ENCODE measurements around the gene FAM9A. TPM values are rescaled to one million over a fixed set of nuclear protein-coding genes. Genes with fewer than 3 reads are reported as not detected.
A peak's percentile ranks its signal among the peaks of the same experiment; 100 is the strongest.
"Not testable (repeated sequence)": the region's sequence is repeated elsewhere in the genome, so short reads cannot be mapped to it uniquely, and the experiment has no call there.

The FAM9A gene
- total and polyA plus RNA-seq, 2 donors (not counting 1 experiment from before 2014, with no cell fraction given) = not detected

- H3K27ac ChIP-seq (ENCODE audit: low read length in 2 of 2) = no peak overlapping the region
- H3K4me2 ChIP-seq (replicated peaks; ENCODE audit: low read depth, low read length, poor library complexity, severe bottlenecking) = peak overlapping the region; percentile 39
- Mint-ChIP-seq H3K27ac (no peak overlapping the region), H3K4me1 (no peaks in the 10 kb centered on the region), H3K9me3 (ENCODE audit: insufficient read depth) (no peaks in the 10 kb centered on the region), H3K27me3 (no peaks in the 10 kb centered on the region), H3K4me3 (peak overlapping the region; percentile 26)
- no peaks in the 10 kb centered on the region for H3K9me3 ChIP-seq (ENCODE audit: control extremely low read depth in 1 of 3, control insufficient read depth in 2 of 3, insufficient read depth in 1 of 3, low read length in 2 of 3)
- H3K4me3 ChIP-seq (ENCODE audit: control extremely low read depth in 1 of 5, extremely low read depth in 1 of 5, insufficient read depth in 1 of 5, low read depth in 2 of 5, low read length in 4 of 5) = no peak overlapping the region
- H4K20me1 ChIP-seq (ENCODE audit: control insufficient read depth, insufficient read depth, low read length, poor library complexity, severe bottlenecking) = no peaks in the 10 kb centered on the region
- CTCF ChIA-PET = interaction anchor here (0.7 kb wide), 1 partner anchor 30 kb away, joined by 3 read pairs; no protein-coding TSS in a partner anchor
- POLR2A ChIA-PET = no interaction called here
- H3K36me3 ChIP-seq (replicated peaks in 1 of 2; ENCODE audit: control extremely low read depth in 1 of 2, control insufficient read depth in 1 of 2, extremely low read depth in 1 of 2, insufficient read depth in 2 of 2, low read length in 1 of 2) = no peaks in the 10 kb centered on the region
- intact Hi-C loops (cut with micrococcal nuclease) = no loop called here
- TF ChIP-seq EZH2 (IDR thresholded peaks at IDR 0.05; ENCODE audit: borderline replicate concordance, insufficient read depth, low read depth, low read length, poor library complexity, severe bottlenecking) (no peak), CTCF (IDR thresholded peaks at IDR 0.05) (peak; percentile 43)
- H3K4me1 ChIP-seq (ENCODE audit: control insufficient read depth in 2 of 2, insufficient read depth in 2 of 2, low read length in 2 of 2) = no peaks in the 10 kb centered on the region
- WGBS (ENCODE audit: insufficient coverage) = 47% methylated on average over 23 of the region's 32 CpGs
- no peak overlapping the region for H3K9ac ChIP-seq (ENCODE audit: low read length)
- ATAC-seq (ENCODE audit: low read depth) (peak; percentile 63), DNase-seq (peak; percentile 18)
- no peaks in the 10 kb centered on the region for H3K27me3 ChIP-seq (replicated peaks in 1 of 4; ENCODE audit: control extremely low read depth in 1 of 4, control insufficient read depth in 3 of 4, insufficient read depth in 4 of 4, low read length in 3 of 4)
- peak overlapping the region; percentile 60 for H2AFZ ChIP-seq (ENCODE audit: insufficient read depth, low read depth, low read length, poor library complexity, severe bottlenecking)
- no peaks in the 10 kb centered on the region for H3K79me2 ChIP-seq (ENCODE audit: control insufficient read depth, insufficient read depth, low read length)
Observed at GRCh38 chrX:8783097-8783713, 18.0 kb downstream of the FAM9A start.

GRCh38 chrX:8782595-8782994 lies 18.6 kb downstream of the FAM9A start:
- no peaks in the 10 kb centered on the region for H3K4me1 ChIP-seq (ENCODE audit: control insufficient read depth in 2 of 2, insufficient read depth in 2 of 2, low read length in 2 of 2)
- H3K4me3 Mint-ChIP-seq = no peak overlapping the region
- H3K36me3 ChIP-seq (replicated peaks in 1 of 2; ENCODE audit: control extremely low read depth in 1 of 2, control insufficient read depth in 1 of 2, extremely low read depth in 1 of 2, insufficient read depth in 2 of 2, low read length in 1 of 2) = no peaks in the 10 kb centered on the region
- H3K27me3 ChIP-seq (replicated peaks in 1 of 4; ENCODE audit: control extremely low read depth in 1 of 4, control insufficient read depth in 3 of 4, insufficient read depth in 4 of 4, low read length in 3 of 4) = no peaks in the 10 kb centered on the region
- no peak for ATAC-seq (ENCODE audit: low read depth)
- no peaks in the 10 kb centered on the region for H3K4me1 Mint-ChIP-seq
- H3K9me3 ChIP-seq (ENCODE audit: control extremely low read depth in 1 of 3, control insufficient read depth in 2 of 3, insufficient read depth in 1 of 3, low read length in 2 of 3) = no peaks in the 10 kb centered on the region
- TF ChIP-seq EZH2 (IDR thresholded peaks at IDR 0.05; ENCODE audit: borderline replicate concordance, insufficient read depth, low read depth, low read length, poor library complexity, severe bottlenecking) = no peak
- TF ChIP-seq CTCF (IDR thresholded peaks at IDR 0.05) = no peak
- no peaks in the 10 kb centered on the region for H3K27me3 Mint-ChIP-seq
- ChIA-PET POLR2A (no interaction called here), CTCF (interaction anchor here (0.7 kb wide), 1 partner anchor 30 kb away, joined by 3 read pairs; no protein-coding TSS in a partner anchor)
- no peak overlapping the region for H3K27ac ChIP-seq (ENCODE audit: low read length in 2 of 2)
- no peak overlapping the region for H3K4me2 ChIP-seq (replicated peaks; ENCODE audit: low read depth, low read length, poor library complexity, severe bottlenecking)
- DNase-seq = no peak
- intact Hi-C loops (cut with micrococcal nuclease) = no loop called here
- no peak overlapping the region for H3K9ac ChIP-seq (ENCODE audit: low read length)
- H2AFZ ChIP-seq (ENCODE audit: insufficient read depth, low read depth, low read length, poor library complexity, severe bottlenecking) = no peak overlapping the region
- no peak overlapping the region for H3K27ac Mint-ChIP-seq
- no CpG with 5 or more reads among the region's 9 CpGs for WGBS (ENCODE audit: insufficient coverage)
- H3K4me3 ChIP-seq (ENCODE audit: control extremely low read depth in 1 of 5, extremely low read depth in 1 of 5, insufficient read depth in 1 of 5, low read depth in 2 of 5, low read length in 4 of 5) = no peak overlapping the region
- H3K9me3 Mint-ChIP-seq (ENCODE audit: insufficient read depth) = no peaks in the 10 kb centered on the region
- no peaks in the 10 kb centered on the region for H3K79me2 ChIP-seq (ENCODE audit: control insufficient read depth, insufficient read depth, low read length)
- no peaks in the 10 kb centered on the region for H4K20me1 ChIP-seq (ENCODE audit: control insufficient read depth, insufficient read depth, low read length, poor library complexity, severe bottlenecking)

GRCh38 chrX:8781921-8782320 lies 19.3 kb downstream of the FAM9A start:
- POLR2A ChIA-PET = interaction anchor here (0.6 kb wide), 1 partner anchor 1366 kb away, joined by 3 read pairs; no protein-coding TSS in a partner anchor
- H3K4me3 Mint-ChIP-seq; H3K79me2 ChIP-seq (ENCODE audit: control insufficient read depth, insufficient read depth, low read length); H3K4me1 Mint-ChIP-seq; H3K27me3 Mint-ChIP-seq; DNase-seq; H4K20me1 ChIP-seq (ENCODE audit: control insufficient read depth, insufficient read depth, low read length, poor library complexity, severe bottlenecking); H3K27ac Mint-ChIP-seq; CTCF ChIA-PET; H3K4me3 ChIP-seq (ENCODE audit: control extremely low read depth in 1 of 5, extremely low read depth in 1 of 5, insufficient read depth in 1 of 5, low read depth in 2 of 5, low read length in 4 of 5); H2AFZ ChIP-seq (ENCODE audit: insufficient read depth, low read depth, low read length, poor library complexity, severe bottlenecking); H3K27ac ChIP-seq (ENCODE audit: low read length in 2 of 2); H3K9me3 Mint-ChIP-seq (ENCODE audit: insufficient read depth); H3K9ac ChIP-seq (ENCODE audit: low read length); H3K27me3 ChIP-seq (replicated peaks in 1 of 4; ENCODE audit: control extremely low read depth in 1 of 4, control insufficient read depth in 3 of 4, insufficient read depth in 4 of 4, low read length in 3 of 4); intact Hi-C loops (cut with micrococcal nuclease); H3K36me3 ChIP-seq (replicated peaks in 1 of 2; ENCODE audit: control extremely low read depth in 1 of 2, control insufficient read depth in 1 of 2, extremely low read depth in 1 of 2, insufficient read depth in 2 of 2, low read length in 1 of 2); H3K4me1 ChIP-seq (ENCODE audit: control insufficient read depth in 2 of 2, insufficient read depth in 2 of 2, low read length in 2 of 2); H3K9me3 ChIP-seq (ENCODE audit: control extremely low read depth in 1 of 3, control insufficient read depth in 2 of 3, insufficient read depth in 1 of 3, low read length in 2 of 3); ATAC-seq (ENCODE audit: low read depth); H3K4me2 ChIP-seq (replicated peaks; ENCODE audit: low read depth, low read length, poor library complexity, severe bottlenecking): not testable (repeated sequence)
- WGBS (ENCODE audit: insufficient coverage) = 100% methylated on average over 1 of the region's 4 CpGs
